Neural cell (in vitro differentiated cells): Measurements from ENCODE around the gene CIITA.

Experiments used
- EP300 ChIP-seq: fragments of 450-650 bp; conservative IDR thresholded peaks from 2 replicates; pipeline ENCODE4 v1.6.1; 2014; ENCODE audit warnings: antibody characterized with exemption, mild to moderate bottlenecking, moderate library complexity; ENCODE audit not compliant: poor library complexity, severe bottlenecking
- EZH2 ChIP-seq: fragments of 200-600, 300-800 bp; shearing (Covaris generic), sonication (generic); IDR thresholded peaks from 2 replicates; pipeline ENCODE4 v1.6.1; 2014; ENCODE audit warnings: antibody characterized with exemption, low read length, borderline replicate concordance, mild to moderate bottlenecking; ENCODE audit not compliant: insufficient read depth, poor library complexity, severe bottlenecking
- MXI1 ChIP-seq: fragments of 450-650 bp; conservative IDR thresholded peaks from 2 replicates; pipeline ENCODE4 v1.6.1; 2014; ENCODE audit warnings: antibody characterized with exemption, mild to moderate bottlenecking; ENCODE audit not compliant: poor library complexity, severe bottlenecking
- POLR2AphosphoS5 ChIP-seq: IDR thresholded peaks from 2 replicates; pipeline ENCODE4 v1.6.1; 2012
- RAD21 ChIP-seq: fragments of 450-650 bp; conservative IDR thresholded peaks from 2 replicates; pipeline ENCODE4 v1.6.1; 2014; ENCODE audit warnings: antibody characterized with exemption, mild to moderate bottlenecking, moderate library complexity
- REST ChIP-seq: IDR thresholded peaks from 2 replicates; pipeline ENCODE4 v1.6.1; 2012; ENCODE audit warnings: borderline replicate concordance
- SMC3 ChIP-seq: fragments of 450-650 bp; conservative IDR thresholded peaks from 2 replicates; pipeline ENCODE4 v1.6.1; 2014; ENCODE audit warnings: antibody characterized with exemption, mild to moderate bottlenecking, moderate library complexity; ENCODE audit not compliant: poor library complexity
- TAF1 ChIP-seq: IDR thresholded peaks from 2 replicates; pipeline ENCODE4 v1.6.1; 2012; ENCODE audit warnings: low read depth
- TF ChIP-seq, protein P1 (sequence below): fragments of 450-650 bp; IDR thresholded peaks from 2 replicates; pipeline ENCODE4 v1.5.1; 2014; ENCODE audit warnings: antibody characterized with exemption, mild to moderate bottlenecking, moderate library complexity; ENCODE audit not compliant: poor library complexity, severe bottlenecking

DNA sequence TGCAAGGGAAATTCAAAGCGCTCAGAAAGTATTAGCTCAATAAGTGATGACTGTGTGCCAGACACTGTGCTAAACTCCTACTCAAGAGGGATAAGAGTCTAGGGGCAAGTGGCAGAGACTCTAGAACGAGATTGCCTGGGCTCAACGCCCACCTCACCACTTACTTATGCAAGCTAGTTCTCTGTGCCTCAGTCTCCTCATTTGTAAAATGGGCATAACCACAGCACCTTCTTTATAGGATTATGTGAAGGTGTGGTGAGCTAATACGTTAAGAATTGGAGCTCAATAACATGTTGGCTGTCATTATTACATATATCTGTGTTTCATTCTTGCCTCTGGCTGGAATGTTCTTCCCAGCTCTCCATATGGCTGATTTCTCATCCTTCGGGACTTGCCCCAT is 49.9 kb downstream of the CIITA start:
- TF ChIP-seq, protein P1, sequence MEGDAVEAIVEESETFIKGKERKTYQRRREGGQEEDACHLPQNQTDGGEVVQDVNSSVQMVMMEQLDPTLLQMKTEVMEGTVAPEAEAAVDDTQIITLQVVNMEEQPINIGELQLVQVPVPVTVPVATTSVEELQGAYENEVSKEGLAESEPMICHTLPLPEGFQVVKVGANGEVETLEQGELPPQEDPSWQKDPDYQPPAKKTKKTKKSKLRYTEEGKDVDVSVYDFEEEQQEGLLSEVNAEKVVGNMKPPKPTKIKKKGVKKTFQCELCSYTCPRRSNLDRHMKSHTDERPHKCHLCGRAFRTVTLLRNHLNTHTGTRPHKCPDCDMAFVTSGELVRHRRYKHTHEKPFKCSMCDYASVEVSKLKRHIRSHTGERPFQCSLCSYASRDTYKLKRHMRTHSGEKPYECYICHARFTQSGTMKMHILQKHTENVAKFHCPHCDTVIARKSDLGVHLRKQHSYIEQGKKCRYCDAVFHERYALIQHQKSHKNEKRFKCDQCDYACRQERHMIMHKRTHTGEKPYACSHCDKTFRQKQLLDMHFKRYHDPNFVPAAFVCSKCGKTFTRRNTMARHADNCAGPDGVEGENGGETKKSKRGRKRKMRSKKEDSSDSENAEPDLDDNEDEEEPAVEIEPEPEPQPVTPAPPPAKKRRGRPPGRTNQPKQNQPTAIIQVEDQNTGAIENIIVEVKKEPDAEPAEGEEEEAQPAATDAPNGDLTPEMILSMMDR = no peak
- TF ChIP-seq POLR2AphosphoS5 (no peak), EP300 (no peak), REST (no peak), TAF1 (no peak), SMC3 (no peak), EZH2 (no peak), MXI1 (no peak), RAD21 (no peak)
